Spleen (tissue), 11 donors: Measurements from ENCODE around the gene DRICH1. TPM values are rescaled to one million over a fixed set of nuclear protein-coding genes. Genes with fewer than 3 reads are reported as not detected.

Source experiments
- DNase-seq: peaks from one replicate; pipeline ENCODE4 v3.0.0-alpha.2; 2020
- H3K27ac ChIP-seq, 8 donors: fragments of 200-600 bp; sonication (generic) in 7 of 8; 1 replicate in 4 of 8; 2 replicates in 4 of 8; pipeline versions ENCODE4 v1.5.0 to v1.8.0; 2016 to 2021; ENCODE audit warnings: inconsistent platforms in 4 of 8, mild to moderate bottlenecking in 4 of 8, moderate library complexity in 1 of 8
- H3K27me3 ChIP-seq, 7 donors: fragments of 200-600 bp; sonication (generic) in 6 of 7; replicated peaks in 1 of 7; 1 replicate in 4 of 7; 2 replicates in 3 of 7; pipeline versions ENCODE4 v1.5.0 to v1.8.0; 2016 to 2021; ENCODE audit warnings: inconsistent platforms in 3 of 7, mild to moderate bottlenecking in 1 of 7
- H3K36me3 ChIP-seq, 6 donors: fragments of 200-600 bp; sonication (generic) in 5 of 6; 1 replicate in 4 of 6; 2 replicates in 2 of 6; pipeline versions ENCODE4 v1.5.0 to v1.8.0; 2016 to 2021; ENCODE audit warnings: inconsistent platforms in 2 of 6
- H3K4me1 ChIP-seq, 6 donors: fragments of 200-600 bp; sonication (generic) in 5 of 6; 1 replicate in 3 of 6; 2 replicates in 3 of 6; pipeline versions ENCODE4 v1.5.0 to v1.8.0; 2016 to 2021; ENCODE audit warnings: inconsistent platforms in 3 of 6
- H3K4me3 ChIP-seq, 8 donors: fragments of 200-600 bp; sonication (generic) in 7 of 8; 1 replicate in 4 of 8; 2 replicates in 4 of 8; pipeline versions ENCODE4 v1.5.0 to v1.8.0; 2016 to 2021; ENCODE audit warnings: inconsistent platforms in 4 of 8, mild to moderate bottlenecking in 4 of 8, moderate library complexity in 2 of 8
- H3K9me3 ChIP-seq, 8 donors: fragments of 200-600 bp; sonication (generic) in 7 of 8; 1 replicate in 4 of 8; 2 replicates in 4 of 8; pipeline versions ENCODE4 v1.5.0 to v1.8.0; 2016 to 2021; ENCODE audit warnings: inconsistent platforms in 4 of 8
- POLR2A ChIP-seq, 3 donors: fragments of 450-650 bp; IDR thresholded peaks; one replicate each; pipeline ENCODE4 v1.5.1; 2017; ENCODE audit warnings: antibody characterized with exemption in 3 of 3, mild to moderate bottlenecking in 1 of 3
- POLR2AphosphoS5 ChIP-seq, 3 donors: sonication (generic); formaldehyde crosslinking; IDR thresholded peaks; one replicate each; pipeline ENCODE4 v1.5.1; 2017; ENCODE audit warnings: antibody characterized with exemption in 3 of 3
- WGBS, 5 donors: extraction: QIAGEN DNeasy Blood & Tissue Kit in 3 of 5; methylation state at CpG; one replicate each; pipeline versions ENCODE4 v1.1.5 to v1.1.7; 2013 to 2018; 5-methylcytosine and 5-hydroxymethylcytosine counted together
- intact Hi-C: fragments of 100-400 bp; cut with DNase I; formaldehyde crosslinking; loops from one replicate; pipeline ENCODE4 v1.15.0; 2023; ENCODE audit warnings: low total_unique reads
- polyA plus RNA-seq, 3 donors: library from polyadenylated mRNA; stranded (reverse); fragments of 200-250 nt; gene quantifications; one replicate each; pipeline ENCODE4 v1.2.1, GENCODE V29; 2013
- total RNA-seq, 7 donors: library from RNA; depleted of rRNA in 3 of 7; stranded (reverse); fragments of >200 nt in 3 of 7; fragmentation: NEBNext Ultra II Directional in 4 of 7; extraction: Animal tissue kit (Norgen Biotek cat#: 25700) in 4 of 7; gene quantifications; one replicate each; pipeline versions ENCODE4 v1.1.0 to v1.2.1, GENCODE V29; 2016 to 2021
- TF ChIP-seq, protein P1 (sequence below), 11 experiments: fragments of 200-600 bp in 7 of 11; fragments of 450-650 bp in 4 of 11; sonication (generic) in 4 of 11; IDR thresholded peaks in 8 of 11; conservative IDR thresholded peaks in 3 of 11; 1 replicate in 7 of 11; 2 replicates in 4 of 11; pipeline versions ENCODE4 v1.4.0 to v1.8.0; 2016 to 2021; ENCODE audit warnings: antibody characterized with exemption in 11 of 11, inconsistent platforms in 4 of 11, mild to moderate bottlenecking in 1 of 11
- donor health status: healthy with polysubstance abuse.
- donor health status: DM: no; HTN: no; CAD: no; lungs with moderate emphysema.
- donor health status: DM: no; HTN: no; CAD: no.
- donor health status: Bipolar disorder and iron deficiency.
- donor health status: healthy.
- donor health status: DM: no; HTN: no; CAD: no.
- donor health status: DM: yes; HTN: yes; CAD: no.

The DRICH1 gene
- total and polyA plus RNA-seq, 10 donors, result 0.29 to 2.5 (median 1.9) TPM; not detected in 3

DNA sequence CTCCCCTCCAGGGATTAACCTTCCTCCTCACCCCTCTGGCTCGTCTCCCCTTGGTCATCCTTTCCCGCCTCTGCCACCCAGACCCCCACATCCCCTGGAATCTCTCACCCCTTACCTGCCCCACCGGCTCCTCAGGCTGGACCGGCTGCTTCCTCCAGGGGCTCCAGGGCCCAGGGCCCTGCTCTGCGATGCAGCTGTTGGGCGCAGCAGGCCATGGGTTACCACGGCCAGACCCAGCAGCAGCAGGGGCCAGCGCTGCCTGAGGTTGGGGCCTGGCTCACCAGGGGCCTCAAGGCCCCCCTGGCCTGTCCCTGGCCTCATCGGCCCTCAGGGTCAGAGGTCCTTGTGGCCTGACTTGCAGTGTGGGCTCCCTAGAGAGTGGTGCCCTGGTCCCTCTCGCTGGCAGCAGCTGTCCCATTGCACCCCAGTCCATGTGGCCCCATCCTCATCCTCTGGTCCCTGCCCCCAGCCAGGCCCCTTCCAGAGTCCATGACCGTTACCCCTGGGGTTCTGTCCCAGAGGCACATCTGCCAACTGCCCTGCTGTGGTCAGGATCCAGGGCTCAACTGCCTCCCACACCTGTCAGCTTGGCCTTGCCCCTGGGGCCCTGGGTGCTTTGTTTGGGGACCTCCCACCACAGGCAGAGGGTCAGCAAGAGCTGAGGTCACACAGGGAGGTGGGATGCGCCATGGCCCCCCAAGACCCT, 52.1 kb downstream of the DRICH1 start, which contains the start of gene IGLL1:
Gene IGLL1, minus strand, starts transcription at position 421 of the 706 bp plus-strand sequence. Its CDS starts 100 bp downstream, at position 321.
- Histone ChIP-seq H3K36me3 (no peaks in the 10 kb centered on the region), H3K27me3 (peaks cover 0 to 53% (median 0%) of the 10 kb centered on the region in 7 donors), H3K9me3 (no peaks in the 10 kb centered on the region), H3K4me1 (no peaks in the 10 kb centered on the region), H3K27ac (no peak within 1 kb of the TSS), H3K4me3 (no peak within 1 kb of the TSS)
- no peak for DNase-seq
- TF ChIP-seq POLR2A (IDR thresholded peaks at IDR 0.05), result no peak
- TF ChIP-seq, protein P1, sequence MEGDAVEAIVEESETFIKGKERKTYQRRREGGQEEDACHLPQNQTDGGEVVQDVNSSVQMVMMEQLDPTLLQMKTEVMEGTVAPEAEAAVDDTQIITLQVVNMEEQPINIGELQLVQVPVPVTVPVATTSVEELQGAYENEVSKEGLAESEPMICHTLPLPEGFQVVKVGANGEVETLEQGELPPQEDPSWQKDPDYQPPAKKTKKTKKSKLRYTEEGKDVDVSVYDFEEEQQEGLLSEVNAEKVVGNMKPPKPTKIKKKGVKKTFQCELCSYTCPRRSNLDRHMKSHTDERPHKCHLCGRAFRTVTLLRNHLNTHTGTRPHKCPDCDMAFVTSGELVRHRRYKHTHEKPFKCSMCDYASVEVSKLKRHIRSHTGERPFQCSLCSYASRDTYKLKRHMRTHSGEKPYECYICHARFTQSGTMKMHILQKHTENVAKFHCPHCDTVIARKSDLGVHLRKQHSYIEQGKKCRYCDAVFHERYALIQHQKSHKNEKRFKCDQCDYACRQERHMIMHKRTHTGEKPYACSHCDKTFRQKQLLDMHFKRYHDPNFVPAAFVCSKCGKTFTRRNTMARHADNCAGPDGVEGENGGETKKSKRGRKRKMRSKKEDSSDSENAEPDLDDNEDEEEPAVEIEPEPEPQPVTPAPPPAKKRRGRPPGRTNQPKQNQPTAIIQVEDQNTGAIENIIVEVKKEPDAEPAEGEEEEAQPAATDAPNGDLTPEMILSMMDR (IDR thresholded peaks at IDR 0.05 in 8 of 11, conservative IDR thresholded peaks at IDR 0.05 in 3 of 11), result no peak
- no peak for TF ChIP-seq POLR2AphosphoS5 (IDR thresholded peaks at IDR 0.05)
- intact Hi-C loops, result no loop called here
- WGBS, 5 donors, result 33 to 58% (median 42%) methylated on average over 9 to 12 of the region's 12 CpGs

GRCh38 chr22:23579280-23579679, 52.8 kb downstream of the DRICH1 start:
- Histone ChIP-seq H3K4me1 (no peaks in the 10 kb centered on the region), H3K27ac (no peak overlapping the region), H3K36me3 (no peaks in the 10 kb centered on the region), H3K4me3 (no peak overlapping the region), H3K9me3 (no peaks in the 10 kb centered on the region), H3K27me3 (peaks cover 0 to 52% (median 0%) of the 10 kb centered on the region in 7 donors)
- TF ChIP-seq, protein P1 (IDR thresholded peaks at IDR 0.05 in 8 of 11, conservative IDR thresholded peaks at IDR 0.05 in 3 of 11), result no peak
- TF ChIP-seq POLR2A (IDR thresholded peaks at IDR 0.05) (no peak), POLR2AphosphoS5 (IDR thresholded peaks at IDR 0.05) (no peak)
- intact Hi-C loops, result no loop called here
- 38 to 68% (median 57%) methylated on average over 5 of the region's 5 CpGs for WGBS, 5 donors
- DNase-seq, result no peak

GRCh38 chr22:23578306-23578705, 53.8 kb downstream of the DRICH1 start:
- 34 to 78% (median 38%) methylated on average over 8 to 11 of the region's 11 CpGs for WGBS, 5 donors
- DNase-seq, result no peak
- Histone ChIP-seq H3K36me3 (no peaks in the 10 kb centered on the region), H3K4me1 (no peaks in the 10 kb centered on the region), H3K27ac (no peak overlapping the region), H3K4me3 (no peak overlapping the region), H3K27me3 (peaks cover 0 to 42% (median 0%) of the 10 kb centered on the region in 7 donors), H3K9me3 (no peaks in the 10 kb centered on the region)
- TF ChIP-seq, protein P1 (IDR thresholded peaks at IDR 0.05 in 8 of 11, conservative IDR thresholded peaks at IDR 0.05 in 3 of 11), result no peak
- TF ChIP-seq POLR2AphosphoS5 (IDR thresholded peaks at IDR 0.05) (no peak), POLR2A (IDR thresholded peaks at IDR 0.05) (no peak)
- intact Hi-C loops, result no loop called here

DNA sequence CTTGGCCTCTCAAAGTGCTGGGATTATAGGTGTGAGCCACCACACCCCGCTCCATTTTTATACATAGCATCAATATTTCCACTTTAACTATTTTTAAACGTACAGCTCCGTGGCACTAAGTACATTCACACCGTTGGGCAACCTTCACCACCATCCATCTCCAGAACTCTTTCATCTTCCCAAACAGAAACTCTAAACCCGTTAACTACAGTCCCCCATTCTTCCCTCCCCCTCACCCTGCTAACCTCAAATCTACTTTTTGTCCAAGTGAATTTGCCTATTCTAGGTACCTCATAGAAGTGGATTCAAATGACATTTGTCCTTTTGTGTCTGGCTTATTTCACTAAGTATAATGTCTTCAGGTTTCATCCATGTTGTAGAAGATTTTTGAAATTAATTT, 55.4 kb downstream of the DRICH1 start:
- no peak for DNase-seq
- H3K9me3 ChIP-seq, result no peaks in the 10 kb centered on the region
- H3K27me3 ChIP-seq, result peaks cover 0 to 41% (median 0%) of the 10 kb centered on the region in 7 donors
- no peaks in the 10 kb centered on the region for H3K36me3 ChIP-seq
- H3K4me3 ChIP-seq, result no peak overlapping the region
- no peaks in the 10 kb centered on the region for H3K4me1 ChIP-seq
- H3K27ac ChIP-seq, result no peak overlapping the region
- intact Hi-C loops, result no loop called here
- 25 to 47% (median 43%) methylated on average over 5 of the region's 5 CpGs for whole genome bisulfite sequencing, 5 donors
- TF ChIP-seq POLR2A (IDR thresholded peaks at IDR 0.05) (no peak), POLR2AphosphoS5 (IDR thresholded peaks at IDR 0.05) (no peak)
- TF ChIP-seq, protein P1 (IDR thresholded peaks at IDR 0.05 in 8 of 11, conservative IDR thresholded peaks at IDR 0.05 in 3 of 11), result no peak
